ENCODE results near the gene AS3MT. TPM values are rescaled to one million over a fixed set of nuclear protein-coding genes. Genes with fewer than 3 reads are reported as not detected.
"Not testable (repeated sequence)": the region's sequence is repeated elsewhere in the genome, so short reads cannot be mapped to it uniquely, and the experiment has no call there.

Gene AS3MT
- total and polyA plus RNA-seq, 4 donors = 1.2 to 4.8 (median 3.6) TPM

DNA sequence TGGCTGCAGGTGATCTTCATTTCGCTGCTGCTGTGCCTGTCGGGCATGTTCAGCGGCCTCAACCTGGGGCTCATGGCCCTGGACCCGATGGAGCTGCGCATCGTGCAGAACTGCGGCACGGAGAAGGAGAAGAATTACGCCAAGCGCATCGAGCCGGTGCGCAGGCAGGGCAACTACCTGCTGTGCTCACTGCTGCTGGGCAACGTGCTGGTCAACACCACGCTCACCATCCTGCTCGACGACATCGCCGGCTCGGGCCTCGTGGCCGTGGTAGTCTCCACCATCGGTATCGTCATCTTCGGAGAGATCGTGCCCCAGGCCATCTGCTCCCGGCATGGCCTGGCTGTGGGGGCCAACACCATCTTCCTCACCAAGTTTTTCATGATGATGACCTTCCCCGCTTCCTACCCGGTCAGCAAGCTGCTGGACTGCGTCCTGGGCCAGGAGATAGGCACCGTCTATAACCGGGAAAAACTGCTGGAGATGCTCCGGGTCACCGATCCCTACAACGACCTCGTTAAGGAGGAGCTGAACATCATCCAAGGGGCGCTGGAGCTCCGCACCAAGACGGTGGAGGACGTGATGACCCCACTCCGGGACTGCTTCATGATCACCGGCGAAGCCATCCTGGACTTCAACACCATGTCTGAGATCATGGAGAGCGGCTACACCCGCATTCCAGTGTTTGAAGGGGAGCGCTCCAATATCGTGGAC lies 50.1 kb downstream of the AS3MT start:
- Histone ChIP-seq H3K27ac (ENCODE audit: low read depth in 1 of 2, low read length in 2 of 2) (no peak overlapping the region), H3K4me1 (ENCODE audit: control insufficient read depth in 1 of 2, insufficient read depth in 2 of 2, low read length in 2 of 2) (peaks cover 0 to 2% of the 10 kb centered on the region in 2 donors), H3K4me3 (ENCODE audit: low read length in 2 of 2) (peak overlapping the region; percentile 67 to 69), H3K27me3 (ENCODE audit: control insufficient read depth in 1 of 2, insufficient read depth in 2 of 2, low read length in 1 of 2) (no peaks in the 10 kb centered on the region), H3K36me3 (ENCODE audit: control insufficient read depth in 1 of 2, insufficient read depth in 2 of 2, low read length in 1 of 2) (no peaks in the 10 kb centered on the region), H3K9me3 (ENCODE audit: control insufficient read depth, low read length) (no peaks in the 10 kb centered on the region)
- ATAC-seq (ENCODE audit: low FRiP score) (no peak), DNase-seq (peak; percentile 58 to 79)
- WGBS, 2 donors = 2 to 4% methylated on average over 47 of the region's 47 CpGs
- intact Hi-C loops (cut with DNase I) = loop anchor here in 1 of 2 donors (10.0 kb wide), 2 partner anchors 255 to 415 kb away; no protein-coding TSS in a partner anchor

DNA sequence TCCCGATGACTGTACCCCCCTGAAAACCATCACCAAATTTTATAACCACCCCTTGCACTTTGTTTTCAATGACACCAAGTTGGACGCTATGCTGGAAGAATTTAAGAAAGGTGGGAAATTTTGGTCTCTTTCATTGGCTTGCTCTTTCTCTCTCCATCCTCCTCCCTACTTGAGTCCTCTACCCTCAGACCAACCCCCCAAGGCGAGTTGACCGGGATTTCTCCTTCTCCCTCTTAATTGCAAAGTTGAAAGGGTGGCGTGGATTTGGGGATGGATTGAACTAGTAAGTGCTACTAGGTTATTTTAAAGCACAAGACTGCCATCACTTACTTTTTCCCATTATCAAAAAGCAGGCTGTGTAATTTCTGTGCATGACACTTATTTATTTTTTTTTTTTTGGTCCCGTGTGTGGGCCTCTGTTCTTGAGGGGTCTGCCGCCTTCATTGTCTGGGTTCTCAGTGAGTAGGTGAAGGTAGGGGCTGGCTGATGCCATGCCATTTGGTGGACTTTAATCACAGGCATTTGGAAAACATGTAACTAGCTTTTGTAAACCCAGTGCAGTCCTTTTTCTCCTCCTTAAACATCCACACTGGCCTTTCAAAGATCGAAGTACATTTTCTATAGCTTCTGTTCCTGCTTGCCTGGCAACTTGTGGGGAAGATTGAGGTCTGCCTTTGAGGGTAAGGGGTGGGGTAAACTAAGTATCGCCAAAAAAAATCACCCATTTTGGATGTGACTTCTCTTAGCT lies 50.9 kb downstream of the AS3MT start:
- Histone ChIP-seq H3K4me3 (ENCODE audit: low read length in 2 of 2) (peak overlapping the region; percentile 67 to 69), H3K4me1 (ENCODE audit: control insufficient read depth in 1 of 2, insufficient read depth in 2 of 2, low read length in 2 of 2) (peaks cover 0 to 2% of the 10 kb centered on the region in 2 donors), H3K27ac (ENCODE audit: low read depth in 1 of 2, low read length in 2 of 2) (no peak overlapping the region), H3K27me3 (ENCODE audit: control insufficient read depth in 1 of 2, insufficient read depth in 2 of 2, low read length in 1 of 2) (no peaks in the 10 kb centered on the region), H3K36me3 (ENCODE audit: control insufficient read depth in 1 of 2, insufficient read depth in 2 of 2, low read length in 1 of 2) (no peaks in the 10 kb centered on the region), H3K9me3 (ENCODE audit: control insufficient read depth, low read length) (no peaks in the 10 kb centered on the region)
- intact Hi-C loops (cut with DNase I) = loop anchor here (10.0 kb wide), 3 partner anchors 55 to 415 kb away; no protein-coding TSS in a partner anchor
- no peak for ATAC-seq (ENCODE audit: low FRiP score)
- DNase-seq = no peak
- whole genome bisulfite sequencing, 2 donors = 4 to 6% methylated on average over 9 of the region's 9 CpGs

GRCh38 chr10:102923601-102924000 lies 54.3 kb downstream of the AS3MT start:
- Histone ChIP-seq H3K27me3 (ENCODE audit: control insufficient read depth in 1 of 2, insufficient read depth in 2 of 2, low read length in 1 of 2) (no peaks in the 10 kb centered on the region), H3K36me3 (ENCODE audit: control insufficient read depth in 1 of 2, insufficient read depth in 2 of 2, low read length in 1 of 2) (peaks cover 0 to 1% of the 10 kb centered on the region in 2 donors), H3K4me3 (ENCODE audit: low read length in 2 of 2) (no peak overlapping the region), H3K4me1 (ENCODE audit: control insufficient read depth in 1 of 2, insufficient read depth in 2 of 2, low read length in 2 of 2) (peaks cover 0 to 4% of the 10 kb centered on the region in 2 donors), H3K9me3 (ENCODE audit: control insufficient read depth, low read length) (peaks cover 2% of the 10 kb centered on the region), H3K27ac (ENCODE audit: low read depth in 1 of 2, low read length in 2 of 2) (no peak overlapping the region)
- ATAC-seq (ENCODE audit: low FRiP score) = no peak
- intact Hi-C loops (cut with DNase I) = loop anchor here in 1 of 2 donors (10.0 kb wide), 1 partner anchor 51 kb away; no protein-coding TSS in a partner anchor
- DNase-seq = no peak

DNA sequence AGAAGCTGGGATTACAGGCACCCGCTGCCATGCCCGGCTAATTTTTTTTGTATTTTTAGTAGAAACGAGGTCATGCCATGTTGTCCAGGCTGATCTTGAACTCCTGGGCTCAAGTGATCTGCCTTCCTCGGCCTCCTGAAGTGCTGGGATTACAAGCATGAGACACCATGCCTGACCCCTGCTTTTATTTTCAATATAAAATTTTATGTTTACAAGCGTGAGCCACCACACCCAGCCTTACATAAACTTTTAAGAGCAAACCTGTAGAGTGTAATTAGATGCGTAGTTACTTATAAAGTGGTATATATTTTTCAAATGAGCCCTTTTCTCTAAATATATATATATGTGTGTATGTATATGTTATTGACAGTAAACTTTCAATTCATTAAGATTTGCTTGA lies 57.6 kb downstream of the AS3MT start:
- Histone ChIP-seq H3K36me3 (ENCODE audit: control insufficient read depth in 1 of 2, insufficient read depth in 2 of 2, low read length in 1 of 2) (peaks cover 0 to 1% of the 10 kb centered on the region in 2 donors), H3K4me1 (ENCODE audit: control insufficient read depth in 1 of 2, insufficient read depth in 2 of 2, low read length in 2 of 2) (peaks cover 0 to 4% of the 10 kb centered on the region in 2 donors), H3K9me3 (ENCODE audit: control insufficient read depth, low read length) (peaks cover 2% of the 10 kb centered on the region), H3K4me3 (ENCODE audit: low read length in 2 of 2) (no peak overlapping the region), H3K27me3 (ENCODE audit: control insufficient read depth in 1 of 2, insufficient read depth in 2 of 2, low read length in 1 of 2) (no peaks in the 10 kb centered on the region), H3K27ac (ENCODE audit: low read depth in 1 of 2, low read length in 2 of 2) (no peak overlapping the region)
- DNase-seq (no peak), ATAC-seq (ENCODE audit: low FRiP score) (no peak)
- WGBS, 2 donors = 52 to 59% methylated on average over 6 of the region's 6 CpGs
- intact Hi-C loops (cut with DNase I) = loop anchor here in 1 of 2 donors (10.0 kb wide), 1 partner anchor 48 kb away; no protein-coding TSS in a partner anchor

DNA sequence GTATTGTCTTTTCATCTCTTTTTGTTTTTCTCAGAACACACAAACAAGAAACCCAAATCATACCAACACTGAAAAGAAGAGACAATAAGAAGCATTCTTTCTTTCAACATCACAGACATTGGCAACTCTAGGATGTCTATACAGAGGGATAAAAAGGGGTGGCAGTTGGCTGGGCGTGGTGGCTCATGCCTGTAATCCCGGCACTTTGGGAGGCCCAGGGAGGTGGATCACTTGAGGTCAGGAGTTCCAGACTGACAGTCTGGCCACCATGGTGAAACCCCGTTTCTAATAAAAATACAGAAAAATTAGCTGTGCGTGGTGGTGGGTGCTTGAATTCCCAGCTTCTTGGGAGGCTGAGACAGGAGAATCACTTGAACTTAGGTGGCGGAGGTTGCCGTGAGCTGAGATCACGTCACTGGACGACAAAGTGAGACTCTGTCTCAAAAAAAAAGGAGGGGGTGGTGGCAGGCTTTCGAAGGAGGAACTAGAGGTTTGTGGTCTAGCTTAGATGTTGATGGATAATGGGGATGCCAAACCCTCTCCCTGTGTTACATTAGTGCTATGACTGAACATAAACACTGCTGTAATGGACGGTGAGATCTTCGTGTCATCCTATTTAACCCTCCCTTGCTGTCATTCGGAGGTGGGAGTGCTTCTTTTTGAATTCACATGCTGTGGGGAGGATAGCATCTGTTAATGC lies 58.2 kb downstream of the AS3MT start:
- DNase-seq = no peak
- 87 to 89% methylated on average over 12 of the region's 12 CpGs for WGBS, 2 donors
- no peak for ATAC-seq (ENCODE audit: low FRiP score)
- intact Hi-C loops (cut with DNase I) = loop anchor here in 1 of 2 donors (10.0 kb wide), 1 partner anchor 47 kb away; no protein-coding TSS in a partner anchor
- Histone ChIP-seq H3K4me3 (ENCODE audit: low read length in 2 of 2) (no peak overlapping the region), H3K36me3 (ENCODE audit: control insufficient read depth in 1 of 2, insufficient read depth in 2 of 2, low read length in 1 of 2) (peaks cover 0 to 1% of the 10 kb centered on the region in 2 donors), H3K9me3 (ENCODE audit: control insufficient read depth, low read length) (peaks cover 2% of the 10 kb centered on the region), H3K27ac (ENCODE audit: low read depth in 1 of 2, low read length in 2 of 2) (no peak overlapping the region), H3K4me1 (ENCODE audit: control insufficient read depth in 1 of 2, insufficient read depth in 2 of 2, low read length in 2 of 2) (peaks cover 0 to 4% of the 10 kb centered on the region in 2 donors), H3K27me3 (ENCODE audit: control insufficient read depth in 1 of 2, insufficient read depth in 2 of 2, low read length in 1 of 2) (no peaks in the 10 kb centered on the region)

DNA sequence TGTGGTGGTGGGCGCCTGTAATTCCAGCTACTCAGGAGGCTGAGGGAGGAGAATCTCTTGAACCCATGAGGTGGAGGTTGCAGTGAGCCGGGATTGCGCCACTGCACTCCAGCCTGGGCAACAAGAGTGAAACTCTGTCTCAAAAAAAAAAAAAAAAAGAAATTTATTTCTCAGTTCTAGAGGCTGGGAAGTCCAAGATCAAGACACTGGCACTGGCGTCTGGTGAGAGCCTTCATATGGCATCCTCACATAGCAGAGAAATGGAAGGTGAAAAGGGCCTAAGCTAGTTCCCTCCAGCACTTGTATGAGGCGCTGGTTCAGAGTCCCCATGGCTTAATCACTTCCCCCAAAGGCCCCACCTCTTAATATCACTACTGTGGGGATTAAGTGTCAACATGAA lies 59.2 kb downstream of the AS3MT start:
- intact Hi-C loops (cut with DNase I) = loop anchor here in 1 of 2 donors (10.0 kb wide), 1 partner anchor 46 kb away; no protein-coding TSS in a partner anchor
- not testable (repeated sequence) for H3K4me3 ChIP-seq (ENCODE audit: low read length in 2 of 2); DNase-seq; H3K27ac ChIP-seq (ENCODE audit: low read depth in 1 of 2, low read length in 2 of 2); H3K27me3 ChIP-seq (ENCODE audit: control insufficient read depth in 1 of 2, insufficient read depth in 2 of 2, low read length in 1 of 2); H3K36me3 ChIP-seq (ENCODE audit: control insufficient read depth in 1 of 2, insufficient read depth in 2 of 2, low read length in 1 of 2); H3K9me3 ChIP-seq (ENCODE audit: control insufficient read depth, low read length); H3K4me1 ChIP-seq (ENCODE audit: control insufficient read depth in 1 of 2, insufficient read depth in 2 of 2, low read length in 2 of 2); ATAC-seq (ENCODE audit: low FRiP score)
- WGBS, 2 donors = 99% methylated on average over 5 of the region's 5 CpGs

DNA sequence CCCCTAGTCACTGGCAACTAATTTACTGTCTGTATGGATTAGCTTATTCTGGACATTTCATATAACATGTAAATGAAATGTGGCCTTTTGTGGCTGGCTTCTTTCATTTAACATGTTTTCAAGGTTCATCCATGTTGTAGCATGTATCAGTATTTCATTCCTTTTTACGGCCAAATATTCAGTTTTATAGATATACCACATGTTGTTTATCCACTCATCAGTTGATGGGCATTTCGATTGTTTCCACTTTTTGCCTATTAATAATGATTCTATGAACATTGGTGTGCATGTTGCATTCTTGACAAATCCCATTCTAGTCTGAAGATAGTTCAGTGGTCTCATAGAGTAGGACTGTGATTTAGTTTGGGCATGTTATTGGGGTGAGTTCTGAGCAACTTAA lies 61.5 kb downstream of the AS3MT start:
- peaks cover 2% of the 10 kb centered on the region for H3K9me3 ChIP-seq (ENCODE audit: control insufficient read depth, low read length)
- H3K27ac ChIP-seq (ENCODE audit: low read depth in 1 of 2, low read length in 2 of 2) = no peak overlapping the region
- H3K36me3 ChIP-seq (ENCODE audit: control insufficient read depth in 1 of 2, insufficient read depth in 2 of 2, low read length in 1 of 2) = peaks cover 0 to 1% of the 10 kb centered on the region in 2 donors
- H3K4me3 ChIP-seq (ENCODE audit: low read length in 2 of 2) = no peak overlapping the region
- DNase-seq = no peak
- intact Hi-C loops (cut with DNase I) = loop anchor here in 1 of 2 donors (5.0 kb wide), 1 partner anchor 37 kb away; no protein-coding TSS in a partner anchor
- no peaks in the 10 kb centered on the region for H3K27me3 ChIP-seq (ENCODE audit: control insufficient read depth in 1 of 2, insufficient read depth in 2 of 2, low read length in 1 of 2)
- ATAC-seq (ENCODE audit: low FRiP score) = no peak
- 92 to 98% methylated on average over 2 of the region's 2 CpGs for WGBS, 2 donors
- peaks cover 0 to 2% of the 10 kb centered on the region in 2 donors for H3K4me1 ChIP-seq (ENCODE audit: control insufficient read depth in 1 of 2, insufficient read depth in 2 of 2, low read length in 2 of 2)

GRCh38 chr10:102931643-102932042 lies 62.4 kb downstream of the AS3MT start:
- Histone ChIP-seq H3K27me3 (ENCODE audit: control insufficient read depth in 1 of 2, insufficient read depth in 2 of 2, low read length in 1 of 2) (no peaks in the 10 kb centered on the region), H3K4me3 (ENCODE audit: low read length in 2 of 2) (no peak overlapping the region), H3K4me1 (ENCODE audit: control insufficient read depth in 1 of 2, insufficient read depth in 2 of 2, low read length in 2 of 2) (peaks cover 0 to 2% of the 10 kb centered on the region in 2 donors), H3K36me3 (ENCODE audit: control insufficient read depth in 1 of 2, insufficient read depth in 2 of 2, low read length in 1 of 2) (peaks cover 0 to 1% of the 10 kb centered on the region in 2 donors), H3K9me3 (ENCODE audit: control insufficient read depth, low read length) (peaks cover 2% of the 10 kb centered on the region), H3K27ac (ENCODE audit: low read depth in 1 of 2, low read length in 2 of 2) (no peak overlapping the region)
- DNase-seq (no peak), ATAC-seq (ENCODE audit: low FRiP score) (no peak)
- intact Hi-C loops (cut with DNase I) = loop anchor here in 1 of 2 donors (5.0 kb wide), 1 partner anchor 36 kb away; no protein-coding TSS in a partner anchor
- WGBS, 2 donors = 81 to 92% methylated on average over 5 of the region's 5 CpGs
